Astrocyte (in vitro differentiated cells and primary cell): Measurements from ENCODE around the gene DNAAF5.

Source experiments
- EZH2 ChIP-seq: IDR thresholded peaks from 2 replicates; pipeline ENCODE4 v1.6.1; 2012; ENCODE audit warnings: mild to moderate bottlenecking, low read length, inconsistent platforms; ENCODE audit not compliant: insufficient read depth
- TF ChIP-seq, protein P1 (sequence below): IDR thresholded peaks from 2 replicates; pipeline ENCODE4 v1.5.1; 2011; ENCODE audit warnings: low read depth, mild to moderate bottlenecking, inconsistent platforms, low read length, moderate library complexity; ENCODE audit not compliant: insufficient read depth

DNA sequence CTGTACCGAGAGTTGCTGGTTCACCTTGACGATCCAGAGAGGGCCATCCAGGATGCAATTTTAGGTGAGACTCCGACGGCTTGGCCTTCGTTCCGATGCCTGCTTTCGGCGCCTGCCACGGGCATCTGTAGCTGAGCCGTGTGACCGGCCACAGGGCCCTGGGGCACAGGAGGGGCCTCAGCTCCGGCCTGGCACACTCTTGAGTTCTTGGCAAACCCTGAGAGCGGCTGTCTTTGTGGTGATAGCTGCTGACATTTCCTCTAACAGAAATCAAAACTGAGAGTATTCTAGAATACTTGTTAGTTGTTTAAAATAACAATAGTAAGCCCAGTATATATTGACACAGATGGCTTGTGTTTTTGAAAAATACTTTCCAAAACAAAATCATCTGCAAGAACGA, 53.6 kb downstream of the DNAAF5 start:
- TF ChIP-seq, protein P1, sequence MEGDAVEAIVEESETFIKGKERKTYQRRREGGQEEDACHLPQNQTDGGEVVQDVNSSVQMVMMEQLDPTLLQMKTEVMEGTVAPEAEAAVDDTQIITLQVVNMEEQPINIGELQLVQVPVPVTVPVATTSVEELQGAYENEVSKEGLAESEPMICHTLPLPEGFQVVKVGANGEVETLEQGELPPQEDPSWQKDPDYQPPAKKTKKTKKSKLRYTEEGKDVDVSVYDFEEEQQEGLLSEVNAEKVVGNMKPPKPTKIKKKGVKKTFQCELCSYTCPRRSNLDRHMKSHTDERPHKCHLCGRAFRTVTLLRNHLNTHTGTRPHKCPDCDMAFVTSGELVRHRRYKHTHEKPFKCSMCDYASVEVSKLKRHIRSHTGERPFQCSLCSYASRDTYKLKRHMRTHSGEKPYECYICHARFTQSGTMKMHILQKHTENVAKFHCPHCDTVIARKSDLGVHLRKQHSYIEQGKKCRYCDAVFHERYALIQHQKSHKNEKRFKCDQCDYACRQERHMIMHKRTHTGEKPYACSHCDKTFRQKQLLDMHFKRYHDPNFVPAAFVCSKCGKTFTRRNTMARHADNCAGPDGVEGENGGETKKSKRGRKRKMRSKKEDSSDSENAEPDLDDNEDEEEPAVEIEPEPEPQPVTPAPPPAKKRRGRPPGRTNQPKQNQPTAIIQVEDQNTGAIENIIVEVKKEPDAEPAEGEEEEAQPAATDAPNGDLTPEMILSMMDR, result no peak
- TF ChIP-seq EZH2, result no peak
